CD4-positive, alpha-beta T cell treated with Interleukin-12 subunit alpha and Interleukin-12 subunit beta, for 1 hour (primary cell): ENCODE data around the gene IMMP2L.

Experiments used
- DNase-seq: peaks from one replicate; pipeline ENCODE4 v3.0.0-alpha.2; 2020

The IMMP2L gene

DNA sequence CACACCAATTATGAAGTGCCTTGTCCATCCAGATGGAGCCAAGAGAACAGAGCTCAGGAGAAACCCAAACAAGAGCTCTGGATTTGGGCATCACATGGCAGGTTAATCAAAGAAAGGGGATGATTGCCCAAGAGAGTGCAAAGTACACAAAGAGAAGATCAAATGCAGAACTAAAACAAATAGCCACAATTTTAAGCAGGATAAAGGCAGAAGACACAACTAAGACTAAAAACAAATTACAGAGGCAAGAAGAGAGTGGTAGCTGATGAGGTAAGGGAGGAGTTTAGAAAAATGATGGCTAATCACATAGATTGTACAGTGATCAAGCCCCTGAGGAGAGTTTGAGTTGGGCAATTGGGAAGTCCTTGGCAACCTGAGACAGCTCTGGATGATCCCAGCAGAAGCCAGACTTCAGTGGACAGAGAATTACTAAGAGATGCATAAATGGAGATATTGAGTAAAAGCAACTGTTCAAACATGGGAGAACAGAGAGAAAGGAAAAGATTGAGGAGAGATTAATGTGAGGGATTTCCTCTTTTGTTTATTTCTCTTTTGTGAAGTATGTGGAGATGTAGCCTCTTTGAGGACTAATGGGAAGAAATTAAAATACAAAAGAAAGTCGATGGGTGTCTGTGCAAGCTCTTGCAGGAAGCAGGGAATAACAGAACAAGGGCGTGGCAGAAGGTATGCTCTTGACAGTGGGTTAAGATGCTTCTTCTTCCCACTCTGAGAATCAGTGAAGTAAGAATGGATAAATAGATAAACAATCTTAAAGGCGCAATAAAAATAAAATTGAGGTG, 369.5 kb downstream of the IMMP2L start:
- no peak for DNase-seq

DNA sequence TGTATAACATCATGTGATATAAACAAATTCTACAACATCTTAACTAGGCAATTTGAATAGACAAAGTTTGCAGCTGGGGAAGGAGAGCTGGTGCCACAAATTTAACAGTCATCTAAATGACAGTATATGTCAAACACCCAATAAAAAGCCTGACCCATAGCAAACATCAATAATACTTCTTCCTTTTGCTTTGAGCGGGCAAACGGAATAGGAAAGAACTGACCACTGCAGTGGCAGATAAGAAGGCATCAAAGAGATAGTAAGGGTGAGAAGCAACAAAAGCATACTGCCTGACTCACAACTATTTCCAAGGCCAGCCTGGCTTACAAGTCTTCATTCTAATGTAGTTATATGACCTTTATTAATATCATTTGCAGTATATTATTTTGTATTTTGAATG, 371.5 kb downstream of the IMMP2L start:
- no peak for DNase-seq

DNA sequence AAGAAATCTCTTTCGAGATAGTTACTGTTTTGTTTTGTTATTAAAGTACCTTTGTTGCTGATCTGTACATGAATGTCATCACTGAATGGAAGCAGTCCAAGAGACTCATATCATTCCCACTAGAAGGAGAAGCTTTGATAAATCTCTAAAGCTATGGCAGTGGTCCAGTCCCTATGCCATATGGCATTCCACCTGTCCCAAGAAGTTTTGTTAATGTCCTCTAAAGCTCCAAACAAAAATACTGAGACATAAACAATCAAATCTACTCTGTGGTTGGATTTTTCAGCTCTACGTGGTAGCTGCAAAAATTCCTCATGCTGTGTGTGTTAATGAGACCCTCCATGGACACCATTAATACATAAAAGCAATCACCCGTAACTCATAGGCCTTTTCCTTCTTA, 377.3 kb downstream of the IMMP2L start:
- no peak for DNase-seq

DNA sequence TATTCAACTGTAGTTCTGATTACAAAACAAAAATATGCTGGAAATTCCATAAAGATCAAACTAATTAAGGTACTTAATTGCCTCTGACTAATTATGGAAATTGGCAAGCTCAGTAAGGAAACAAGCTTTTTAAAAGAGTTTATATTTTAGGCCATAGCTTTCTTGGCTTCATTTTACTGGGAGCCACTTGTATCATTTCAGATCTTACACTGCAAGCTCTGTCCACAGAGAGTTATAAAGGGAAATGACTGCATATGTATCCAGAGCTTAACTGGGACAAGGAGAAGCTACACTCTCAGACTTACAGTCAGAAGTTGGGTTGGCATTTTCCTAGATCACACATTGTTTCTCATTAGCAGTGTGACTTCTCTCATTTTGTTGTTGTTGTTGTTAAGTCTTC, 379.0 kb downstream of the IMMP2L start:
- DNase-seq = no peak

DNA sequence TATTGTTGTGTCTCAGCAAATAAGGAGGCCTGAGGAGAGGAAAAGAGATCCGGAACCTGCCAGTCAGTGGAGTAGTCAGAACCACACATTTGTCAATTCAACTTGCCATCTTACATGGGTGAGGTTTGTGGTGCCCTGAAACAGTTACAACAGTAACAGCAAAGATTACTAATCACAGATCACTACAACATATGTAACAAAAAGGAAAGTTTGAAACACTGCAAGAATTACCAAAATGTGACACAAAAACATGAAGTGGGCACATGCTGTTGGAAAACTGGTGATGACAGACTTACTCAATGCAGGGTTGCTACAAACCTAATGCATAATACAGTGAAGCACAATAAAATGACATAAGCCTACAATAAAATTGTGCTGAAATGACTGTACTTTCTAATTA, 382.0 kb downstream of the IMMP2L start:
- DNase-seq = no peak

DNA sequence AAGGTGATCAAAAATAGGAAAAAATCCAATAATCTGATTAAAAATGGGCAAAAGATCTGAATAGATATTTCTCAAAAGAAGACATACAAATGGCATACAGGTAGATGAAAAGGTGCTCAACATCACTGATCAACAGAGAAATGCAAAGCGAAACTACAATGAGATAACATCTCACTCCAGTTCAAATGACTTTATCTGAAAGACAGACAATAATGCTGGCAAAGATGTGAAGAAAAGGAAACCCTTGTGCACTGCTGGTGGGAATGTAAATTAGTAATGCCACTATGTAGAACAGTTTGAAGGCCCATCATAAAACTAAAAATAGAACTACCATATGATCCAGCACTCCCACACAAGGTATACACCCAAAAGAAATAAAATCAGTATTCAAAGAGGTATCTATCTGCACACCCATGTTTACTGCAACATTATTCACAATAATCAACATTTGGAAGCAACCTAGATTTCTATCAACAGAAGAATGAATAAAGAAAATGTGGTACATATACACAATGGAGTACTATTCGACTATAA, 386.3 kb downstream of the IMMP2L start:
- DNase-seq = no peak

DNA sequence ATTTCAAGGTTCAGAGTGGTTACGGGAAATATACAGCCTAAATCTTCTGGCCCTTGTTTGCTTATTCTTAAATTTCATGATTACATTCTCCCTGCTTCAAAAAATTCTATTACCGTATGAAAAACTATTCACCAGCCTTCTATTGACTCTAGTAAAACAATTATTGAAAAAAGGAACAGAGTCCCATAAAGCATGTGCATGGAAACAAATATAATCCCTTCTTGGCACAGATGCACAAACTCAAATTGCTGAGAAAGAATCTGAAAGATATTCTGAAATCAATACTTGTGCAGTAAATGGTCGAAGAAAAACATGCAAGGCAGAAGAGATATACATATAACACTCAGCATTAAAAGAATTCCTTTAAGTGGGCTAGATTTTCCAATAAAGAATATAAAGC, 387.8 kb downstream of the IMMP2L start:
- DNase-seq = no peak

DNA sequence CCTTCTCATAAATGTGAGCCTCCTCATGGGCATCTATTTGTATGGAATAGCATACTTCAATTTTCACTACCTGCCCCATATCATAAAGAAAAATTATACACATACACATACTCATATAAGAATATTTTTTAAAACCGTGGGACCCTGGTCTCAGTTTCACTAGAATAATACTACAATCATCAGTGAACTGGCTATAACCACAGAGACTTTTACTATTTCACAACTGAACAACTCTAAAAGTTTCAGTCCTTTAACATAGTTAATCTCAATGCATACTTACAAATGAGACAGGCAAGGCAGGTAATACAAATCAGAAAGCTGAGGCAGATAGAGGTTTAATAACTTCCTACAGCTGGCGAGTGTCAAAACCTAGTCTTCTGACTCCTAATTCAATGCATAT, 388.3 kb downstream of the IMMP2L start:
- DNase-seq = no peak

DNA sequence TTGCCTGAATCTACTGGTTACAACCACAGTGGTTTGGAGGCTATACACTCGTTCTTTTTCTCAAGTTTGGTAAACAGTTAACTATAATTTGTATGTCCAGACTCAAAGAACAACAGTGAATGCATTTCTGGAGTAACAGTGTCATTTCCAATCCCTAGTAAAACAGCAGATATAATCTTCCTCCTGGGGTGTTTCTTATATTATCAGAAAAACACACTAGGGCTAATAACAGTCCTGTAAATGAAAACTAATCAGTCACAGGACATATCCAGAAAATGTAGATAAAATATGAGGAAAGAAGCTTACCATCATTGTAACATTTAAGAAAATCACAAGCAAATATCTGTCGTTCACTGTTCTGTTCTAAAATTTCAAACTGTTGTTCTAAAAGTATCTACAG, 388.8 kb downstream of the IMMP2L start:
- DNase-seq = no peak

DNA sequence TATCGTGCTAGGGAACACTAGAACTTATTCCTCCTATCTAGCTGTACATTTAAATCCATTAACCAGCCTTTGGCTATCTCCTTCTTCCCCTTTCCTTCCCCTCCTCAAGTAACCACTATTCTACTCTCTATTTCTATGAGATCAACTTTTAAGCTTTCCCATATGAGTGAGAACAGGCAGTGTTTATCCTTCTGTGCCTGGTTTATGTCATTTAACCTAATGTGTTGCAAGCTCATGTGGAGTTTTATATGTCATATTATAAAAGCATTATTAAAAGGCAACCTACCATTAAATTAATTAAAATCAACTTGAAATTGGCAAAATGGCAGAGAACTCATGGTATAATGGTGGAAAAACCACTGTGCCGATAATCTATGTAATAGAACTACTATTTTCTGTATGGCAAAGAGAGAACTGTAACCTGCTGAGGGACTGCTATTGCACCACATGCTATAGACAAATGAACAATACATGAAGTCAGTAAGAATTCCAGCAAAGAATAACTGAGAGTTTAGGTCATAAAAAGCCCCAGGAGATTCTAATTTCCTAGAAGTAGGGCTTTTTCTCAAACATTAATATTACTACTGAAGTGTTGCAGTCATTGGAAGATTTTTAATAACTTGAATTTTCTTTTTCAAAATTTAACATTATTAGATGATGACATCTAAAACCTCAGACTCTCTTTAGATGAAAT, 389.6 kb downstream of the IMMP2L start:
- no peak for DNase-seq

DNA sequence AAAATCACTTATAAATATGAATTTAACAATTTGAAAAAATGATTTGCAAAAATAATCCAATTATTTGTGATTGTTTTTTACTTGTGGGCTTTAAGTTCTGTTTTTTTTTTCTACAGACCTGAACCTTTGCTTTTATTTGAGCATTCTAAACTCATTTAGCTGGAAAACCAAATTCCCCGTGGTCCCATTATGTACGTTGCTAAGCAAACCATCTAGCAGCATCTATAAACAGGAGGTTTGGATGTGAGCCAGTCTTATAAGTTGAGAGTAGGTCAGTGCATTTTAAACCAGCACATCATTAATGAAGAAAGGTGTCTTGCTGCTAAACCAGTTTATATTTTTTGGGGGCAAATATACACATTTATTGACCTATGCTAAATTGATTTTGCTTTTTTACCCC, 394.1 kb downstream of the IMMP2L start:
- no peak for DNase-seq

DNA sequence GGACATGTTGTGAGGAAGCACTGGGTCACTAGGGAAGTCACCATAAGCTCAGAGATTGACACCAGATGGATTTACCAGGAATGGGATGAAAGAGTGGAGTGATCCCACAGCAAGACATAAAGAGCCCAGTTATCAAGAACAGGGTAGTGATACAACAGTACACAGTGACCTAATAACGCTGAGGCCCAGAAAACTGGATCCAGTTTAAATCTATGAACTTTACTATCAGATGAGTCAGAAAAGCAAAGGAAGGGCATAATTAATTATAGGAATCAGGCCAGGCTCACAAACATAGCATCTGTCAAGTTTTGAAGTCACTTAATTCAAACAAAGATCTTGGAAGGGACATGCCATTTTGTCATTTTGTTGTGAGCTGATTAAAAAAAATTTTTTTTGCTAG, 397.9 kb downstream of the IMMP2L start:
- no peak for DNase-seq

DNA sequence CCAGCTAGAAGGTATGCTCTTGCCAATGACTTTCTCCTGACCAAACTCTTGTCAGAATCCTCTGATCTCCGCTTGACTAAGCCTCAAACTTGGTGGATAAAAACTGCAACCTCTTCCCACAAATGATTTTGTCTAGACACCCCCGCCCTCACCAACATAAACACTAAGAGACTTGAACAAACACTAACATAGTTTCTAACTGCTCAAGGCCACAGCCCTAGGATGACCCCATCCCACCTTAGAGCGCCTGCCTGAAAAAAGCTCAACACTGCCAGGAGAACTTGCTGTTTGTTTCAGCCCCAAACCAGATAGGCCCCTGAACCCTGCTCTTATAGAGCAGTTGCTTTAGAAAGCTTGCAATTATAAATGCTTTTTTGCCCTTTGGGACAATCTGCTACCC, 399.6 kb downstream of the IMMP2L start:
- DNase-seq = no peak

DNA sequence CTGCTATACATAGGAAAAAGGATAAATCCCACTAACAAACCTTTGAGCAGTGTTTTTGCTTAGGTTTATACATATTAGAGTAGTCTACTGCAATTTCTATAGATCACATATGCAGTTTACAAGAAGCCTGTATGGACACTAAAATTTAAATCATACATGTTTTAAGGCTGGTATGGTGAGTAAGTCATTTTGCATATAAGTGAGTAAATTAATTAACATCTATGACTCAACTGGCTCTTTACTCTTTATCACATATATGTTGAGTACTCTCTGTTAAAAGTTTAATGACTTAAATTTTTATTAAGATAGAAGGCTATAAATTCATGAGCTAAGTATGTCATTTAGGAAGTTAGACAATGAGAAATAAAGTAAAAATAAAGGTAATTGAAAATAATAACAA, 402.0 kb downstream of the IMMP2L start:
- DNase-seq = no peak

DNA sequence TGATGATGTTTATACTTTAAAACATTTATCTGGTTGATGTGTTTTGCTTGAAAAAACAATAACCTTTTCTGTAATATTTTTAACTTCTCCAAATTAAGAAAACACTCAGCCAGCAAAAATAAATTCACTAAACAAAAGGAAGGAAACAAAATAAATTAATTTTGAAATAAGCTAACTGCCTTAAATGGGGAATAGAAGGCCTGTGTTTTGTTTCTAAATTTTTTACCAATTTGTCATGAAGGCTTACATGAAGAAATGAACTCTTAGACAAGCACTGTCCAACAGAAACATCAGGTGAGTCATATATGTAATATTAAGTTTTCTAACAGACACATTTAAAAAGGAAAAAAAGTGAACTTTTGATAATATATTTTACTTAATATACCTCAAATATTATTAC, 402.9 kb downstream of the IMMP2L start:
- no peak for DNase-seq

DNA sequence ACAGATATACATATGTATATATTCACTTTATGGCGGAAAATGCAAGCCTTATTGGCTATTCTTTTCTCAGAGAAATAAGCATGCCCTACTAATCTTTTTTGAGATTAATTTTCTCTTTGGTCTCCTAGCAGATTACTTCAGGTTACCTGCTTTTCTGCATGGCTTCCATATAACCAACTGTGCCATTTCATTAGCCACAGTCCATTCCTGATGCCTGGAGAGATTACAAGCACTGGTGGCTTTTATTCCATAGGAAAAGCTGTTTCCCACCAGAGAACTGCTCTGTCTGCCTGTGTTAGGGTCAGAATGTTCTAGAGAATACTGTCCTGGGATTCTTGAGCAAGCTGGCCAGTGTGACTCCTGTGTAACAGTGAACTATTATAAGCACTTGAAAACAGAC, 411.6 kb downstream of the IMMP2L start:
- DNase-seq = no peak

DNA sequence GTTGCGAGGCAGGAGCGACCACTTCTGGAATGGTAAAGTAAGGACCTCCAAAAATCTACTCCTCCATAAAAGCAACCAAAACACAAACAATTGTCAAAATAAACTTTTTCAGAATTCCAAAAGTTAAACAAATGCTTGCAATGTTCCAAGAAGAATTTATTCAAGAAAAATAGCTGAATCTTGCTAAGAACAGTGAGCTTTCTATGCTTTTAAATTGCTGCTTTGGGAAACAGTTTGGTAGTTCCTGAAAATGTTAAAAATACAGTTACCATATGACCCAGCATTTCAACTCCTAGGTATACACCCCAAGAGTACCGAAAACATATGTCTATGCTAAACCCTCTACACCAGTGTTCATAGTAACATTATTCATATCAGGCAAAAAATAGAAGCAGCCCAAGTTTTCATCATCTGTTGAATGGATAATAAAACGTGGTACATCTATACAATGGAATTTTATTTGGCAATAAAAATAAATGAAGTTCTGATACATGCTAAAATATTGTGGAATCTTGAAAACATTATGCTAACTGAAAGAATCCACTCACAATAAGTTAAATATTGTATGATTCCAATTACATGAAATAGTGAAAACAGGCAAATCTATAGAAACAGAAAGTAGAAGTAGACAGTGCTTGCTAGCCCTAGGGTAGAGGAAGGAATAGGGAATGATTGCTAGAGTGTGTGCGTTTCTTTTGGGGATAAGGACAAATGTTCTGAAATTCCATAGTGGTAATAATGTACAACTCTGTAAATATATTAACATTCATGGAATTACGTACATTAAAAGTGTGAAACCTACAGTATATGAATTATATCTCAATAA, 414.4 kb downstream of the IMMP2L start:
- DNase-seq = no peak

DNA sequence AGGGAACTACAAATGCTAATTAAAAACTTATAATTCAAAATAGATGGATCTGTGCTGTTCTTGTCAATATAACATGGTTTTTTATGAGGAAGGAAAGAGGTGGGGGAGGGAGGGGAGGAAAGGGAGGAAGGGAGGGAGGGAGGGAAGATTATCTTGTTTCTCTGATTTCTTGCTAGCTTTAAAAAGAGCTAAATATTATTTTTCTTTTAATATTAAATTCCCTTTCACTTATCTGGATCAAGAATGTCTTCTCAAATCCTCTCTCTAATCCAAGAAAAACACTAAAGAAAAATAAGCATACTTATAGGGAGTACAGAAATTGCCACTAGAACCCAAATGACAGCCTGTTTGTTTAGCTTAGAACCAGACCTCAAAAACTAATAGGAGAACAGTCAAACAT, 416.2 kb downstream of the IMMP2L start:
- no peak for DNase-seq

DNA sequence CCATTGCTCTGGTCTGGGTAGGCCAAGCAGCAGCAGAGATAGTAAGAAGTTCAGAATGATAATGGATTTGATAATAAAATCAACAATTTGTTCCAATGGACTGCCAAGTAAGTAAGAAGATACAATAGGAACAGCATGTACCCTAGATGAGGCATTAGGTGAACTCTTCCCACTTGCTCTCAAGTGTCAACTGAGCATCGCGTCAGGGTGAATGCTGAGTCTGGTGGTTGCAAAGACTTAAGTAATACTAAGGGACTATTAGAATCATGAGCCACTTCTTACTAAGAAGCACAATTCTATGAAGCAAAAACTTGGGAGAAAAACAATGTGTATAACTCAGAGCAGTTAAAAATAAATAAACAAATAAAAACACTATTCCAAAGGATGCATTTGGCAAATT, 416.8 kb downstream of the IMMP2L start:
- DNase-seq = no peak

DNA sequence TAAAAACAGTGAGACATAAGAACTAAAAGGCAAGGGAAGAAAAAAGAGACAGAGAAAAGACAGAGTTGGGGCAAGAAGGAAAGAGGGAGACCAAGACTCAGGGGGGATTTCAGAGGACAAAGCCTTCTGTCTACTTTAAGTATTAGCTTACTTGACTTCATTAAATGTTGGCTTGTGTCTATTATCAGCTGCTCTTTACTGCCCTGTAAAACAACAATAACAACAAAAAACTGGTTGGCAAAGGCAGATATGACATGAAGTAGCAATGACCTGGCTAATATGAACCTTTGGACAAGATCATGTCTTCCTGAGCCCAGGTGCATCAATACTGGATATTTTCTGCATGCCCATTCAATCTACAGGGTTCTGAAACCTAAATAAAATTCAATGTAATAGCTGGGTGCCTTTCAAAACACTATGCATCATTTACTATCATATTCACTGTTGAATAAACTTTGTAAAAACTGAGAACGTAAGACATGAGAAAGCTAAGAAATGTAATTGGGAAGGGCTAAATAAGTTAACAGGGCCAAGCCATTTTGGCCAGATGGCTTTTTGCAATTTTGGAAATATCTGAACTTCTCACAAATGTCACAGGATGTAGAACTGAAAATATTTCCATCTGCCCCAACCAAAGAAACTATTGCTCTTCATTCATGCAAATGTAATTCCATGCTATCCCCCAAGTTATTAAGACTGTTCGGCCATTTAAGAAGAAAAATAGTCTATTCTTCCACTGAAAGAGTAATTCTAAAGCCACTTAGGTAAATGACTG, 422.0 kb downstream of the IMMP2L start:
- no peak for DNase-seq

DNA sequence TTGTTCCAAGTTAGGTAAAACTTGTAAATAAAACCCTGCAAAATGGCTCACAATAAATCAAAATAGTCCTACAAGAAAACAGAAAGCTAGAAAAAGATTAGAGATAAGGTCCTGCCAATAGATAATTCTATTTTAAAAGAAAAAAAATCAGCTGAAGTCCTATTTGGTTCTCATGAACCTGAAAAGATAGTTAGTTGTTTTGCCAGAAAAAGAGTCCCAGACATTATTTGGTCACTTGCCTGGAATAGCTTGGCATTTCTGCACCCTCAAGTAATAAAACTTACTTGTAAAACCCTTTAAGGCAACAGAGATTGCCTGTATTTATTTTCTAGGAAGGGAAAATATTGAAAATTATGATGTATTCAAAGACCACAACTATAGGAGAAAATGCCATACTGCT, 423.7 kb downstream of the IMMP2L start:
- DNase-seq = no peak

DNA sequence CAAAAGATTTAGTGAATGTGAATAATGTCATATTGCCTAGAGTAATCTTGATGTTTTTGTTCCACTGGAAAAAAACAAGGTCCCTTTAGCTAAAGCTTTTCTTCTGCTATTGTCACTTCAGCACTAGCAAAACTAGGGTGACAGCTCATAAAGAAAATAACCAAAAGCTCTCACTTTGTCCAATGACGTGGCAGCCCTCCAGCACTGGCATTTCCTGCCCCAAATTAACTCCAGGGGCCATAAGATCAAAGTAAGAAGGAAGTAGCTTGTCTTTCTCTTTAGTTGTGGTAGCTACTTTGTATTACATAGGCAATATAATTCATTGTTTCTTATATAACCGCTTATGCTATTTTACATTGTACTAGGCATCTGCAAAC, 424.1 kb downstream of the IMMP2L start:
- DNase-seq = peak; percentile 54
